EH (cell line): ENCODE results near the gene SPECC1.

Source experiments
- DNase-seq: peaks from one replicate; pipeline ENCODE4 v3.0.0-alpha.2; 2015; ENCODE audit warnings: low read depth

Gene SPECC1

DNA sequence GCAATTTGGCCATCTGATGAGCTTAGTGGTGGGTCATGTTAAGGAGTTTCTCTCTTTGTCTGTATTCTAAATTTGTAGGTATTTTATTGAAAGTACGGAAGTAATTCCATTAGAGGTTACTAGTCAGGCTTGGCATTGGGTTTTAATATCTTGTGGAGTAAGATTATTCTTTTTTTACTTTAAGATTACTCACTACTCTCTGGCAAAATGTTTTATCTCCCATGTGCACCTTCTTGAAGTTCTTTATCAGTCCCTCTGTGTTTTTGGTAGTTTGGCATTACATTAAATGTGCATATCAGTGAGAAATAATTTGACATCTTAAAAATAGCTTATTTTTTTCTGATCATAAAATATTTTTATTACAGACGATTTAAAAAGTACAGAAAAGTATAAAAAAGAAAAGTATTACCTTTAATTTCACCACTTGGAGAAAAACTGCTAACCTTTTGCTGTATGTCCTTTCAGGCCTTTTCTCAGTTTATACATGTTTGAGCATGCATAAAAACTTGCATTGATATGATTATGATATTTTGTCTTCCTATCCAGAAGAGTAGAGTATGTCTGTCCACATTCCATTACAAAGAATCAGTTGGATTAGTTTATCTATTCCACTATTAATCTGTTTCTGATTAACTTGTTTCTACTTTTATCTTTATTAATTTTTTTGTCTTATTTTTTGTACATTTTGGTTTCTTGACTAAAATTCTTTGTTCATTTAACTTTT lies 198.3 kb downstream of the SPECC1 start:
- no peak for DNase-seq

DNA sequence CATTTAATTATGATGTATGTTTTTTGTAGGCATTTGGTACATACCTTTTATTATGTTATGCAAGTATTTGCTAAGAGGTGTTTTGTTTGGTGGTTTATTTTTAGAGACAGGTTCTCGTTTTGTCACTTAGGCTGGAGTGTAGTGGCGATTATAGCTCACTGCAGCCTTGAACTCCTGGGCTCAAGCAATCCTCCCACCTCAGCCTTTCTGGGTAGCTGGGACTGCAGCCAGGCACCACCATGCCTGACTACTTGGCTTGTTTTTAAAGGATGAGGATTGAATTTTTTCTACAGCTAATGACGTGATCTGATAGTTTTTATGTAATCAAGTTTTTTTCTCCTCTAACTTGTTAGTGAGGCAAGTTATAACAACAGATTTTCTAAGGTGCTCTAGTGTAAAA lies 199.6 kb downstream of the SPECC1 start:
- no peak for DNase-seq

DNA sequence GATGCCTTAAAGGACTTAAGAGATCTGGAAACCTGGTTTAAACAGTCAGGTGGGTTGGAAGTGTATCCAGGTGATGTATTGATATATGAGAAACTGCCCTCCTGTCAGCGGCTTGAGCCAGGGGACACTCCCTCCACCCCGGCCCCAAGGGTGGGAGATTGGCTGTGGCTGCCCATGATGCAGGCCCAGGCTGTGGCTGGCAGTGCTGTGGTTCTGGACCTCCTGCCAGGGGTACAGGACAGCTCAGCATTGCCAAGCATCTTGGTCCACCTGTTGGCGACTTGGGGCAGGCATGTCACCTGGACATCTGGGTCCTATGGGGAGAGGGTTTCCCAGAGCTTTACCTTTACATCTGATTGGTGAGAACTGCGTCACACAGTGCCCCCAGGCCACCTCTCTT lies 201.0 kb downstream of the SPECC1 start:
- DNase-seq = no peak

DNA sequence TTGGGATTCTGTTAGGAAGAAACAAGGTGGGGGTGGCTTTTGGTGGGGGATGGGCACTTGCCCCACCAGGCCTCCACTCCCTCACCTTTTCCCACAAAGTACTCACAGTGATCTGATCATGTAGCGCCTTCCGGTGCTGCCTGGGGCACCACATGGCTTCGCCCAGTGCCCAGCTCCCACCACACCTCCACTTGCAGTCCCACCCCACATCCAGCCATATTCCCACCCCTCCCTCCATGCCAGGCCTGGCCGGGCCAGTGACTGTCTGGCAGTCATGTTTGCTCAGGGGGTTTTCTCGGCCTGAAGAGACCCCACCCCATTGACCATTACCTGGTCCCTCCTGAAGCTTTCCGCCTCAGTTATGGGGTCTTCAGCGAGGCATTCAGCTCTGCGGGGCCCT lies 201.5 kb downstream of the SPECC1 start:
- DNase-seq = no peak

DNA sequence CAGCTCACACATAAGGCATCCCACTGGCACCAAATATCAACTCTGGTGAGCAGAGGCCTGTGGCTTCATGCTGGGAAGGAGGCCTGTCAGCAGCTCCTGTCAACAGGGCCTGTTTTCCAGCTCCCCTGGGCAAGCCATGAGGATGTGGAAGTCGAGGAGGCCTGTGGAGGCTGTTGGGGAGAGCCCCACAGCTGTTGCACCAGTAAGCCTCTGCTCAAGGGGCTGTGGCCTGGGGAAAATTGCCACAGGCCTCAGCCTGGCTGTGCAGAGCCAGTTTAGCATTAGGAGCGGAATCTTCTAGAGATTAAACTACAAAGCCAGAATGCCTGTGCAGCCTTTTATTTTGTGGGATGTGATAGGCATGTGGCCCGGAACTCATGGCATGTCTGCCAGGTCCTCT lies 202.1 kb downstream of the SPECC1 start:
- DNase-seq = no peak

DNA sequence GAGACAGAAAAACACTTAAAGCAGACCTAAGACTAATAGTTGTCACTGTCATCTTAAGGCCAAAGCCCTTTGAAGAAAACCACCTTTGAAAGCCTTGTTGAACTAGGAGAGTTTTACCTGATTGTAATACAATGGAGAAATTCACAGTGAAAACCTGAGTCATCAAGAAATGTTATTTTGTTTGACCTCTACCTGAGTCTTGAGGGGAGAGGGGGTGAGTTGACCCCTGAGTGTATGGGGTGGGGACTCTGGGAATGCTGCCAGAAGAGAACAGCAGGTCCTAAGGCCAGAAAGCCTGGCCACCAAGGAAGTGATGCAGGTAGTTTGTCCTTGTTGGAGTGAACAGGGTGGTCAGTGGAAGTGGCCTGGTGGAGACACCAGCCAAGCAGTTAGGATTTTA lies 204.3 kb downstream of the SPECC1 start:
- no peak for DNase-seq

DNA sequence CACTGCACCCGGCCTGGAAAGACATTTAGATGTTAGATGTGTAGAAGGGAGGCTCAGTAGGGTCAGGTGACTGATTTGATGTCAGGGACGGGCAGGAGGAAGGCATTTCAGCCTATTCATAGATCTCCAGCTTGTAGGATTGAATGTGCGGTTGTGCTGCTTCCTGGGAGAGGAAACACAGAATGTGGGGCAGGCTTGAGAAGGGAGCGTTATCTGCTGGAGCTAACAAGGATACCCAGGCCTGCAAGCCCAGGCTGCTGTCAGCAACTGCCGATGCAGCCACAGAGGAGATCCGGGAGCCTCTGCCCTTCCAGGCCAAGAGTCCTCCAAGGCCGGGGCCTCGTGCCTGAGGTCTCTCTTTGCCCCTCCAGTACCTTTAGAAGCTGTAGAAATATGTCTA lies 205.6 kb downstream of the SPECC1 start:
- DNase-seq = no peak

DNA sequence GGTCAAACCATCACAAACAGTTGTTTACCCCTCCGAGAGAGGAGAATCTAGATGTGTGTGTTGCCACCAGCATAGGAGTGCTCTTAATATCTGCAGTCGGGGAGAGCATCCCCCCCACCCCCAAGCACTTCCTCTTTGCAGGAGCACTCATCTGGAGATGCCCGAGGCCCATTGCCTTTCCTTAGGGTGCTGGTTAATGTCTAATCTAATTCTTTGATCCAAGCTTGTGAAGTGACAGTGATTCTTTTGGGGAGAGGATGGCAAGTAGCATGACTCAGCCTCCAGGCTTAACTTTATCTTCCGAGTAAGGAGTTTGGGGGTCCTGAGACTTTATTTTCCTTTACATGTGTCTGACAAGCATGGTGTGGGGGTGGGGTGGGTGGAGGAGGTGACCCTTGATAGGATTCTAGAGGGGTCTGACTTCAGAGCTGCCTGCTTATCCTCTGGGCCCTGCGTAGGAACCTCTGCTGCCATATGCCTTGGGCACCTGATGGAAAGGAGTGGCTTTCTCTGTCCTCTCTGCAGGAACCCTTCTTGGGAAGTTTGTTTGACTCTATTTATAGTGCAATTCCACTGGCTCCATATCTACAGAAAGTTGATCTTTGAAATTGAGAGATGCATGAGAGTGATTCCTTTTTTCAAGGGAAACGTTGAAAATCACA lies 207.1 kb downstream of the SPECC1 start:
- DNase-seq = no peak

DNA sequence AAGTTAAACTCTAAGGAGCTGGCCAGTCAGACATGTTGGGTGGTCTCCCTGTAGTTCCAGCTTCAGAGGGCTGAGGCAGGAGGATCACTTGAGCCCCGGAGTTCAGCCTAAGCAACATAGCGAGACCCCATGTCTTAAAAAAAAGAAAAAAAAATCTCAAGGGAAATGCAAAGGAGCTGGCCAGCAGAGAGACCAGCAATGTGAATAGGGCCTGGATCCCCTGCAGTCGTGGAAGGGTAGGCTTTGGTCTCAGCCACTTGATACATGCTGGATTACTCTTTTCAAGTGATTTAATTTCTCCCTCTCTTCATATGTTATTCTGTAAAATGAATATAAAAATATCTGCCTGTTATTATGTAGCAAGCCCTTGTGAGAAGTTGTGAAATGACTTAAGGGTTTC lies 207.7 kb downstream of the SPECC1 start:
- no peak for DNase-seq

DNA sequence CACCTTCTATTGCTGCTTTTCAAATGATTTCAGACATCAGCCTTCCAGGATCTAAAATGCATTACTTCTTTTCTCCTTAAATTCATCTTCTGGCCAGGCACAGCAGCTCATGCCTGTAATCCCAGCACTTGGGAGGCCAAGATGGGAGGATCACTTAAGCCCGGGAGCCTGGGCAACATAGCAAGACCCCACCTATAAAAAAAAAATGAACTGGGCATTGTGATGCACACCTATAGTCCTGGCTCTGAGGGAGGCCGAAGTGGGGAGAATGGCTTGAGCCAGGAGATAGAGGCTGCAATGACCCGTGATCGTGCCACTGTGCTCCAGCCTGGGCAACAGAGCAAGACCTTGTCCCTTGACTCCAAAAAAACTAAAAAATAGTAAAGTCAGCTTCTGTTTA lies 208.5 kb downstream of the SPECC1 start:
- DNase-seq = no peak

DNA sequence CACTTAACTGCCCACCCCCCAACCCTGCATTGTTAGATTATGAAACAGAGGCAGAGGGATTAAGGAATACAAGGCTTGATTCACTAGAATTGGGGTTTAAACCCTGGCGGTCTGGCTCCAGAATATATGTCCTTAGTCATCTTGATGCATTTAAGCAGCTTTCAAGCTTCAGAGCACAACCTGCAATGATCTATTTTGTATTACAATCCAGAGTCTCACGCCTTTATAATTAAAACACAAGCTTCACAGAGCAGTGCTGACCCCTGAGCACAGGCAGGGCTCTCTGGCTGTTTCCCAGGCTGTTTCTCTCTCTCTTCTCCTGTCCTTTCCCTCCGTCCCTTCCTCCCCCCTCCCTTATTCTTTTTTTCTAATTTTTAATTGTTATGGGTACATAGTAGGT lies 209.1 kb downstream of the SPECC1 start:
- DNase-seq = no peak

DNA sequence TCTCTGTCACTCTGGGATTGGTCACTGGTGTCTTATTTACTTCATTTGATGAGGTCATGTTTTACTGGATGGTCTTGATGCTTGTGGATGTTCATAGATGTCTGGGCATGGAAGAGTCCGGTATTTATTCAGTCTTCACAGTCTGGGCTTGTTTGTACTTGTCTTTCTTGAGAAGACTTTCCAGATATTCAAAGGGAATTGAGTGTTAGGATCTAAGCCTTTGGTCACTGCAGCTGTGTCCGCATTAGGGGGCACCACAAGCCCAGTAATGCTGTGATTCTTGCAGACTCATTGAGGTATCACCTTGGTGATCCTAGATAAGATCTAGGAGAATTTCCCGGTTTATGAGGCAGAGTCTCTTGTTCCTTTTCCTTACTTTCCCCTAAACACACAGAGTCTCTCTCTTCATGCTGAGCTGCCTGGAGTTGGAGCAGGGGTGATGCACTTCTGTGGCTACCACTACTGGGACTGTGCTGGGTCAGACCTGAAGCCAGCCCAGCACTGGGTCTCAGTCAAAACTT lies 214.7 kb downstream of the SPECC1 start:
- DNase-seq = peak; percentile 32

DNA sequence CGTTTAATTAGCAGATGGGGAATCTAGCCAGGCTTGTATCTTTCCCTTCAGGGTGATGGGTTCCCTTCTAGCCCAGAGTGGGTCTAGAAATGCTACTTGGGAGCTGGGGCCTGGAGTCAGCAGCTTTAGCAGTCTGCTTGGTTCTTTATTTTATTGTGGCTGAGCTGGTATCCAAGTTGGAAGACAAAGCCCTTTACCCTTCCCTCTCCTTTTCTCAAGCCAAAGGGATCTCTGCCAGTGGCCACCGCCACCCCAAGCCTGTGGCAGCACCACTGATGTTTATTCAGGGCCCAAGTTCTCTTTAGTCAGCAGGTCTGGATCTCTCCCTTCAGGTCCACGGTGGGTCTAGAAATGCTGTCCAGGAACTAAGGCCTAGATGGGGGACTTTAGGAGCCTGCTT lies 215.2 kb downstream of the SPECC1 start:
- no peak for DNase-seq

DNA sequence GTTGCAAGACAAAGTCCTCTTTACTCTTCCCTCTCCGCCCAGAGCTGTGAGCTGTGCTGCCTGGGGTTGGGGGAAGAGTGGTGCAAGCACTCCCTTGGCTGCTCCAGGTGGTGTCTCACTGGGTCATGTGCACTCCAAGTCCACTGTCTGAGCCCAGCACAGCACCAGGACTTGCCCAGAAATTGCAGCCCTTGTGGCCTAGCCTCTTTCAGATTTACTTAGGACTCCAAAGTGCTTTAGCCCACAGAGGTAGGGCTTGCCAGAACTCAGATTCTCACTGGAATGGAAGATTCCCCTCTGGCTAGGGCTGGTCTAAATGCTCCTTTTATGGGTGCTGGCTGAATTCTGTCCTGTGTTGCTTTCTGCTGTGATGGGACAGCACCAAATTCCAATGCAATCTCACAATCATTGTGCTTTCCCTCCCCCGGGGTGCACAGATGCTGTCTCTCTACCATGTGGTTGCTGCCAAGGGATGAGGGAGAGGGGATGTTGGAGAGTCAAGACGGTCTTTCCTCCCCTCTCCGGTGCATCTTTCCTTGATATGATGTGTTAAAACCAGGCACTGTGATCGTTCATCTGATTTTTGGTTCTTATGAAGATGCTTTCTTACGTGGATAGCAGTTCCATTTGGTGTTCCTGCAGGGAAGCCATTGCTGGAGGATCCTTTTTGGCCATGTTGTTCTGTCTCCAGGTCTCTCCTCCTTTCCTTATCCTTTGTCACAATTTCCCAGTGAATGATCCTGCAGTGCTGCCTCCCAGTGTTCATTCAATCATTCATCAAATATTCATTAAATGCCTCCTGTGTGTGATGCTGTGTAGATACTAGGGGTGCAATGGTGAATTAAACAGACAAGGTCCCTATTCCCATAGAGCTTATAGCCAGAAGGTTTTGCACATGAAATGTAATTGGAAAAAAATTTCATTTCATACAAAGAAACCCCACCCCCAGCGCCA lies 216.3 kb downstream of the SPECC1 start:
- DNase-seq = peak; percentile 62

DNA sequence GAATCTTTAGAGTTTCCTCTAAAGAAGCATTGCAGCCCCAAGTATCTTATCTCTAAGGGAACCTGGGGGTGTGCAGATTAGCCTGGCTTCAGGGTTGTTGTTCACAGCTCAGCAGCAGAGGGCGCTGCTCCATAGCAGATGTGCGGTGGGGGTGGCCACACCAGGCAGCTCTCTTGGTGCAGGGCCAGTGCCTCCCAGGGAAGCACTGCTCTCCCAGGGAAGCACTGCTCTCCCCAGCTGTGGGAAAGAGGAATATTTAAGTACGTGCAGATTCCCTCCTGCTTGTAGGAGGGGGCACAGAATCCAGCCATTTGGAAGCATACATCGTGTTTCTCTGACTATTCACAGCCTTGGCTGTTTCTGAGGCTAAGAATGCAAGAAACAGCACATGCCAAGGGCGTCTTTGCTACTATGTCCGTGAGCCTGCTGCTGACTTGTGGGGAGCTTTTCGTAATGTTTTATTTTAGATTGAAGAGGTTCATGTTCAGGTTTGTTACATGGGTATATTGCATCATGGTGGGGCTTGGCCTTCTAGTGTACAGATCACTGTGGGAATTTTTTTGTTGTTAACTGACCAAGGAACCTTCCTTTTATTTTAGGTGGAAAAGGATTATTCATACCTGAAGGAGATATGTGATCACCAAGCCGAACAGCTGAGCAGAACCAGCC lies 217.8 kb downstream of the SPECC1 start:
- DNase-seq = peak; percentile 85

DNA sequence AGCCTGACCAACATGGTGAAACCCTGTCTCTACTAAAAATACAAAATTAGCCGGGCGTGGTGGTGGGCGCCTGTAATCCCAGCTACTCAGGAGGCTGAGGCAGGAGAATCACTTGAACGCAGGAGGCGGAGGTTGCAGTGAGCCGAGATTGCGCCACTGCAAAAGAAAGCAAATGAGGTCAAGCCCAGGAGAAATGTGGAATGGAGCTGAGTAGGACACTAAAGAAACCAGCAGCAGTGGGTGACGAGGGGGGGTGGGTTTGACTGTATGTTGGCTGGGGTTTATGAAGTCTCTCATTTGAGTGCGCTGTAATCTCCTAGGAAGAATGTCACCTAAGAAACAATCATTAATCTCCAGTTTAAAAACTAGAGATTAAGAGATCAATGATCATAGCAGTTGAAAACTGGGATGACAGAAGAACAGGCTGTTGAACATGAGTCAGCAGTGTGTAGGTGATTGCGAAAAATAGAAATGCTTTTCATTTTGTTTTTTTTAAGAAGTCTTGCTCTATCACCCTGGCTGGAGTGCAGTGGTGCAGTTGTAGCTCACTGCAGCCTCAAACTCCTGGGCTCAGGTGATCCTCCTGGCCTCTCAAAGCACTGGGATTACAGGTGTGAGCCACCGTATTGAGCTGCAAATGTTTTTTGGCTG lies 218.7 kb downstream of the SPECC1 start:
- peak; percentile 43 for DNase-seq

DNA sequence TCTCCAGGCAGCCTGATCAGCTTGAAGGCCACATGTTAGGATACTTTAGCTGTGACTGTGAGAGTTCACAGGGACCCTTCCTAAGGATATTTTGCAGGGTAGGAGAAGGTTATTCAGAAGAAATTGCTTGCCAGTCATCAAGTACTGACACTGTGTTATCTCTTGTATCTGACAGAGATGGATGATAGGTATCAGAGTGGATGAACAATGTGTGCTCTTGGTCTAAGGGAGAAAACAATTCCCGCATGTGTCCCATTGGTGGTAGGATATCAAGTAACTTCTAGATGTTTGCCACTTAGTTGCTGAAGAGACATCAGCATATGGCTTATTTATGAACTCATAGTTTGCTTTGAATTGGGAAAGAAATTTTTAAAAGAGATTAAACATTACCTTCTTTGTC lies 219.3 kb downstream of the SPECC1 start:
- DNase-seq = no peak

DNA sequence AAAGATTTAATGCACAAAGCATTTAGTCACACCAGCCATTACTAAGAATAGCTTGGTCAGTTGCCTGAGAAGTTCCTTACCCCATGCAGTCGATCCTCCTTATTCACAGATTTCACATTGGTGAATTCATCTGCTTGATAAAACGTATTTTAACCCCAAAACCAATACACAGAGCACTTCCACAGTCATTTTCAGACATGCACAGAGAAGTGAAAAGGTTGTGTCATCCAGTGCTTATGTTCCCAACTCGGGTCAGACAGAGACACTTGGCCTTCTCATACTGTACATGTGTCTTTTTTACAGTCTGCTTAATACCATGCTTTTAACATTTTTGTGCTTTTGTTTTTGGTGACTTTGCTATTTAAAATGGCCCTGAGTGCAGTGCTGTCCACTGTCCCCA lies 219.7 kb downstream of the SPECC1 start:
- peak; percentile 34 for DNase-seq

DNA sequence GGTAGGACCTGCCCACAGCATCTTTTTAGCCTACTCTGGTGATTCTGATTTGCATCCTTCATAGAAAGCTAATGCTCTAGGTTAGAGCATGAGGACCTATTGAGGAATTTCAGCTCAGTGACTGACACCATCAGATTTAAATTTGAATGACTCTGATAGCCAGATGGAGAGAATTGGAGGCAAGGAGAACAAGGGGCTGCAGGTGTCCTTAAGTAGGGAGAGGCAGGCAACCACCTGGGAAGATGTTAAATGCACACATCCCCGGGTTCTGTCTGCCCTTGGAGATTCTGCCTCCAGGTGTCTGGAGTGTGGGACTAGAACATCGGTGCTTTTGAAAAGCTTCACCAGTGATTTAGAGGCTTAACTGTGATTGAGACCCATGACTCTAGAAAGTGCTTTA lies 221.8 kb downstream of the SPECC1 start:
- no peak for DNase-seq

DNA sequence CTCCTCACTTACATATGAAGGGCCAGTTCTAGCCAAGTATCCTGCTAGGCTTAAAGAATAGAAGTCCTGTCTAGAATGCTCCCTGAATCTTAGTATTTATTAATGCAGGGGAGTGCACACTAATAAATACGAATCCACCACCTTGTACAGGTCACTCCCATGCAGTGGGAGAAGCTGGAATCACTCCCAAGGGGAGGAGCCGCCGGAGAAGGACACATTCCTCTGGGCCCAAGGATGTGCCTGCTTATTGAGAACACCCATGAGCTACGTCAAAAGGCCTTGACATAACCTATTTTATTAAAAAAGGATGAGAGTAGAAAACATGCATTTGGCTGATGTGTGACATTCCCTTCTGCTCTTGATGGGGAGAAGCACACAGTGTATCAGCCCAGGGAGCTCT lies 223.5 kb downstream of the SPECC1 start:
- no peak for DNase-seq

DNA sequence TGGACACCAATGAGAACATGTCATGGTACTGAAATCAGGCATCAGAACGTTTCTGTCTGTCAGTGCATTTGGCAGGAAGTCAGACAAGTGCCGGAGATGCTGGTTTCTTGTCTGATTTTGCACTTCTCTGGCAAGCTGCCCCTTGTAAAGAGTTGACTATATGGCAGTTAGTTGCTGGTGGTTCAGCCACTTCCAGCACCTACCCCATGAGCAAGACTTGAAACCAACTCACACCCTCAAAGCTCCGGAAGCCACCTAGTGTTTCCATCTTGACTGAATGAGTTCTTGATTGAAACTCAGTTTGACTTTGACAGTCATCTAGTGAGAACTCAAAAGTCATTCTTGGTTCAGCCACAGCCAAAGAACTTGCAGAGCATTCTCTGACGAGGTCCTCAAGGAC lies 225.1 kb downstream of the SPECC1 start:
- DNase-seq = no peak

DNA sequence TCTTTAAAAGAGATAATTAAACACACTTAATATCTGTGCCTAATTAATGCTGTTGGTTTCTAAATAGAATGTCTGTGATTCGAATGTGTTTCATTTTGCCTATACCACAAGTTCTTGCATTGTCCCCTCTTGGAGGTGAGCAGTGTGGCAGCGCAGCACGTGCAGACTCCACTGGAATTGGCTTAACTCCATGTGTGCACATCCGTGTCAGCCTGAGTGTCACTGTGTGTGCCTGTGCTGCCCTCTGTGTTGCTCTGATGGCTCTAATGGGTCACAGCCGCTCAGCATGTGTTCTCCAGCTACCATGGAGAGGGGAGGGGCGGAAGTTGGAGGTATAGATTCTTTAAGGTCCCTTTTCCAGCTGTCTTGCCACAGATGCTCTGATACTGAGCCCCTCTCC lies 226.6 kb downstream of the SPECC1 start:
- no peak for DNase-seq
